Epithelial cell of esophagus (primary cell): Measurements from ENCODE around the gene NFAM1.

ENCODE experiments used
- DNase-seq: peaks from one replicate; pipeline ENCODE4 v3.0.0; 2010; ENCODE audit warnings: low read depth
- H3K4me3 ChIP-seq: 2 replicates; pipeline ENCODE4 v1.5.1; 2011; ENCODE audit warnings: mild to moderate bottlenecking, low read length, control low read depth
- CTCF ChIP-seq: IDR thresholded peaks from 2 replicates; pipeline ENCODE4 v1.5.1; 2011; ENCODE audit warnings: low read depth, mild to moderate bottlenecking, low read length, control low read depth, inconsistent platforms; ENCODE audit not compliant: insufficient read depth; ENCODE audit errors: missing control alignments

NFAM1 gene

GRCh38 chr22:42350373-42350772, 81.8 kb downstream of the NFAM1 start:
- DNase-seq = no peak
- no peak for TF ChIP-seq CTCF

GRCh38 chr22:42347281-42347824, 84.8 kb downstream of the NFAM1 start:
- no peak overlapping the region for H3K4me3 ChIP-seq
- TF ChIP-seq CTCF = no peak
- DNase-seq = no peak

More at GRCh38 chr22:42350373-42350772, 81.8 kb downstream of the NFAM1 start:
- no peak overlapping the region for H3K4me3 ChIP-seq

- H3K4me3 ChIP-seq = no peak overlapping the region
- no peak for DNase-seq
- no peak for TF ChIP-seq CTCF
Measured at GRCh38 chr22:42346722-42347121, 85.5 kb downstream of the NFAM1 start.

GRCh38 chr22:42345458-42345857, 86.7 kb downstream of the NFAM1 start:
- no peak for DNase-seq
- TF ChIP-seq CTCF = no peak

GRCh38 chr22:42344361-42344905, 87.8 kb downstream of the NFAM1 start:
- peak; percentile 40 for DNase-seq
- H3K4me3 ChIP-seq = no peak overlapping the region
- no peak for TF ChIP-seq CTCF

More at GRCh38 chr22:42345458-42345857, 86.7 kb downstream of the NFAM1 start:
- H3K4me3 ChIP-seq = no peak overlapping the region

- no peak overlapping the region for H3K4me3 ChIP-seq
- DNase-seq = no peak
- no peak for TF ChIP-seq CTCF
Measured at GRCh38 chr22:42343531-42344081, 88.6 kb downstream of the NFAM1 start.

GRCh38 chr22:42343121-42343454, 89.1 kb downstream of the NFAM1 start:
- DNase-seq = no peak
- TF ChIP-seq CTCF = no peak
- H3K4me3 ChIP-seq = peak overlapping the region; percentile 20
